Activated CD4-positive, alpha-beta T cell treated with anti-CD3 and anti-CD28 coated beads, Interleukin-2, amount 10 ng/mL, durations not matched to agents 7 days and 5 days (primary cell): Measurements from ENCODE around the gene EPS15. TPM values are rescaled to one million over a fixed set of nuclear protein-coding genes. Genes with fewer than 3 reads are reported as not detected.
"Not testable (repeated sequence)": the region's sequence is repeated elsewhere in the genome, so short reads cannot be mapped to it uniquely, and the experiment has no call there.

ENCODE experiments used
- CTCF ChIA-PET: fragments of 350-600 bp; sonication (Branson Sonifier 250); formaldehyde crosslinking; loops from one replicate; lab custom pipeline; 2021; ENCODE audit warnings: antibody characterized with exemption; lab: Charles Lee
- POLR2A ChIA-PET: fragments of 350-600 bp; sonication (Branson Sonifier 250); formaldehyde crosslinking; loops from one replicate; lab custom pipeline; 2021; ENCODE audit warnings: antibody characterized with exemption; lab: Charles Lee
- DNase-seq: peaks from one replicate; pipeline ENCODE4 v3.0.0-alpha.2; 2020
- H3K27ac Mint-ChIP-seq: one replicate; pipeline ENCODE4 v1.8.0; 2021; ENCODE audit warnings: mild to moderate bottlenecking, moderate library complexity, mixed read lengths
- H3K27me3 Mint-ChIP-seq: one replicate; pipeline ENCODE4 v1.8.0; 2021; ENCODE audit warnings: mixed read lengths
- H3K36me3 Mint-ChIP-seq: one replicate; pipeline ENCODE4 v1.8.0; 2021; ENCODE audit warnings: low read depth, mixed read lengths
- H3K4me1 Mint-ChIP-seq: one replicate; pipeline ENCODE4 v1.8.0; 2021; ENCODE audit warnings: mixed read lengths
- H3K4me3 Mint-ChIP-seq: one replicate; pipeline ENCODE4 v1.8.0; 2021; ENCODE audit warnings: mild to moderate bottlenecking, moderate library complexity, mixed read lengths
- H3K9me3 Mint-ChIP-seq: one replicate; pipeline ENCODE4 v1.8.0; 2021; ENCODE audit warnings: mixed read lengths
- total RNA-seq, 2 experiments: library from RNA; stranded (reverse); gene quantifications; one replicate each; pipeline ENCODE4 v1.2.3, GENCODE V29; 2021

EPS15 gene
- total RNA-seq, 2 experiments from 2014 or later = 53.9 to 58.8 TPM

GRCh38 chr1:51474832-51475620 is 44.0 kb downstream of the EPS15 start:
- H3K4me3 Mint-ChIP-seq, CTCF ChIA-PET, H3K27me3 Mint-ChIP-seq, DNase-seq, H3K27ac Mint-ChIP-seq, POLR2A ChIA-PET, H3K4me1 Mint-ChIP-seq: not testable (repeated sequence)
- peaks cover 22% of the 10 kb centered on the region for H3K9me3 Mint-ChIP-seq
- peaks cover 47% of the 10 kb centered on the region for H3K36me3 Mint-ChIP-seq

- Mint-ChIP-seq H3K9me3 (peaks cover 13% of the 10 kb centered on the region), H3K4me3 (no peak overlapping the region), H3K27ac (no peak overlapping the region), H3K4me1 (peaks cover 5% of the 10 kb centered on the region), H3K36me3 (peaks cover 39% of the 10 kb centered on the region), H3K27me3 (no peaks in the 10 kb centered on the region)
- DNase-seq = no peak
- ChIA-PET POLR2A (no interaction called here), CTCF (interaction anchor here (0.6 kb wide), 1 partner anchor 210 kb away, joined by 3 read pairs; no protein-coding TSS in a partner anchor)
Measured at GRCh38 chr1:51473331-51474115, 45.5 kb downstream of the EPS15 start.

- POLR2A ChIA-PET = no interaction called here
- H3K36me3 Mint-ChIP-seq = peaks cover 45% of the 10 kb centered on the region
- H3K4me3 Mint-ChIP-seq = no peak overlapping the region
- H3K27me3 Mint-ChIP-seq = no peaks in the 10 kb centered on the region
- DNase-seq = no peak
- CTCF ChIA-PET = no interaction called here
- H3K4me1 Mint-ChIP-seq = peaks cover 5% of the 10 kb centered on the region
- H3K27ac Mint-ChIP-seq = no peak overlapping the region
- H3K9me3 Mint-ChIP-seq = peaks cover 12% of the 10 kb centered on the region
Measured at GRCh38 chr1:51472359-51472758, 46.7 kb downstream of the EPS15 start.

- ChIA-PET POLR2A (no interaction called here), CTCF (interaction anchor here (0.6 to 0.7 kb wide), 2 partner anchors 27 to 157 kb away, joined by 3 read pairs; no protein-coding TSS in a partner anchor)
- H3K27me3 Mint-ChIP-seq = no peaks in the 10 kb centered on the region
- peaks cover 5% of the 10 kb centered on the region for H3K4me1 Mint-ChIP-seq
- H3K36me3 Mint-ChIP-seq = peaks cover 45% of the 10 kb centered on the region
- H3K27ac Mint-ChIP-seq = no peak overlapping the region
- no peaks in the 10 kb centered on the region for H3K9me3 Mint-ChIP-seq
- DNase-seq = no peak
- no peak overlapping the region for H3K4me3 Mint-ChIP-seq
Measured at GRCh38 chr1:51469518-51469917, 49.5 kb downstream of the EPS15 start.

- Mint-ChIP-seq H3K9me3 (no peaks in the 10 kb centered on the region), H3K4me3 (no peak overlapping the region), H3K4me1 (no peaks in the 10 kb centered on the region), H3K36me3 (peaks cover 44% of the 10 kb centered on the region), H3K27ac (no peak overlapping the region), H3K27me3 (no peaks in the 10 kb centered on the region)
- ChIA-PET CTCF (no interaction called here), POLR2A (no interaction called here)
- DNase-seq = no peak
Measured at GRCh38 chr1:51464828-51465227, 54.2 kb downstream of the EPS15 start.

GRCh38 chr1:51463561-51463960 is 55.5 kb downstream of the EPS15 start:
- ChIA-PET CTCF (no interaction called here), POLR2A (no interaction called here)
- H3K4me3 Mint-ChIP-seq = no peak overlapping the region
- H3K9me3 Mint-ChIP-seq = no peaks in the 10 kb centered on the region
- H3K27me3 Mint-ChIP-seq = no peaks in the 10 kb centered on the region
- no peak for DNase-seq
- no peaks in the 10 kb centered on the region for H3K4me1 Mint-ChIP-seq
- no peak overlapping the region for H3K27ac Mint-ChIP-seq
- peaks cover 41% of the 10 kb centered on the region for H3K36me3 Mint-ChIP-seq

- H3K27ac Mint-ChIP-seq, H3K4me3 Mint-ChIP-seq, H3K4me1 Mint-ChIP-seq, CTCF ChIA-PET, H3K27me3 Mint-ChIP-seq, POLR2A ChIA-PET, DNase-seq, H3K9me3 Mint-ChIP-seq: not testable (repeated sequence)
- peaks cover 38% of the 10 kb centered on the region for H3K36me3 Mint-ChIP-seq
Measured at GRCh38 chr1:51462289-51462688, 56.8 kb downstream of the EPS15 start.

GRCh38 chr1:51454554-51454953 is 64.5 kb downstream of the EPS15 start:
- Mint-ChIP-seq H3K27me3 (no peaks in the 10 kb centered on the region), H3K27ac (no peak overlapping the region), H3K4me3 (no peak overlapping the region), H3K9me3 (no peaks in the 10 kb centered on the region), H3K4me1 (no peaks in the 10 kb centered on the region), H3K36me3 (peaks cover 14% of the 10 kb centered on the region)
- CTCF ChIA-PET = no interaction called here
- POLR2A ChIA-PET = no interaction called here
- DNase-seq = no peak

- Mint-ChIP-seq H3K27ac (no peak overlapping the region), H3K4me1 (no peaks in the 10 kb centered on the region), H3K27me3 (no peaks in the 10 kb centered on the region), H3K36me3 (peaks cover 14% of the 10 kb centered on the region), H3K9me3 (no peaks in the 10 kb centered on the region), H3K4me3 (no peak overlapping the region)
- ChIA-PET CTCF (interaction anchor here (1.0 to 1.3 kb wide), 2 partner anchors 9 to 19 kb away, joined by 3 read pairs; no protein-coding TSS in a partner anchor), POLR2A (no interaction called here)
- DNase-seq = no peak
Measured at GRCh38 chr1:51453010-51453409, 66.1 kb downstream of the EPS15 start.

- Mint-ChIP-seq H3K36me3 (peaks cover 23% of the 10 kb centered on the region), H3K4me1 (peaks cover 13% of the 10 kb centered on the region)
- CTCF ChIA-PET, H3K9me3 Mint-ChIP-seq, H3K4me3 Mint-ChIP-seq, H3K27me3 Mint-ChIP-seq, POLR2A ChIA-PET, DNase-seq, H3K27ac Mint-ChIP-seq: not testable (repeated sequence)
Measured at GRCh38 chr1:51448844-51449454, 70.1 kb downstream of the EPS15 start.

GRCh38 chr1:51445351-51446090 is 73.5 kb downstream of the EPS15 start:
- Mint-ChIP-seq H3K27me3 (no peaks in the 10 kb centered on the region), H3K4me1 (peaks cover 23% of the 10 kb centered on the region), H3K27ac (no peak overlapping the region), H3K4me3 (no peak overlapping the region), H3K36me3 (peaks cover 30% of the 10 kb centered on the region), H3K9me3 (no peaks in the 10 kb centered on the region)
- POLR2A ChIA-PET = no interaction called here
- CTCF ChIA-PET = interaction anchor here (1.0 to 1.4 kb wide), 2 partner anchors 18 to 22 kb away, joined by 3 read pairs; no protein-coding TSS in a partner anchor
- DNase-seq = no peak

GRCh38 chr1:51444534-51445192 is 74.4 kb downstream of the EPS15 start:
- Mint-ChIP-seq H3K4me3 (no peak overlapping the region), H3K36me3 (peaks cover 31% of the 10 kb centered on the region), H3K27me3 (no peaks in the 10 kb centered on the region), H3K9me3 (no peaks in the 10 kb centered on the region), H3K27ac (no peak overlapping the region), H3K4me1 (peaks cover 25% of the 10 kb centered on the region)
- ChIA-PET POLR2A (no interaction called here), CTCF (interaction anchor here (0.8 to 1.4 kb wide), 4 partner anchors 8 to 37 kb away, joined by 3 to 4 read pairs (median 3); no protein-coding TSS in a partner anchor)
- DNase-seq = no peak
